H9 (cell line): ENCODE measurements around the gene EGLN3. TPM values are rescaled to one million over a fixed set of nuclear protein-coding genes. Genes with fewer than 3 reads are reported as not detected.

Experiments
- DNase-seq: peaks from one replicate; pipeline ENCODE4 v3.0.0-alpha.2; 2017
- H2AFZ ChIP-seq: one replicate; pipeline ENCODE4 v1.6.1; 2013; ENCODE audit warnings: mild to moderate bottlenecking, low read length, control low read depth, moderate library complexity
- H2AK5ac ChIP-seq: 2 replicates; pipeline ENCODE4 v1.6.1; 2013; ENCODE audit warnings: low read length, control low read depth, mixed read lengths; ENCODE audit not compliant: insufficient read length
- H2BK120ac ChIP-seq: one replicate; pipeline ENCODE4 v1.6.1; 2013; ENCODE audit warnings: low read depth, mild to moderate bottlenecking, low read length, control low read depth, inconsistent platforms; ENCODE audit not compliant: poor library complexity, severe bottlenecking
- H2BK12ac ChIP-seq: 2 replicates; pipeline ENCODE4 v1.6.1; 2013; ENCODE audit warnings: low read length, control low read depth, mixed read lengths, low read depth; ENCODE audit not compliant: insufficient read length
- H2BK15ac ChIP-seq: 2 replicates; pipeline ENCODE4 v1.6.1; 2013; ENCODE audit warnings: low read depth, low read length, control low read depth
- H2BK20ac ChIP-seq: one replicate; pipeline ENCODE4 v1.6.1; 2013; ENCODE audit warnings: low read depth, mild to moderate bottlenecking, low read length, control low read depth, inconsistent platforms; ENCODE audit not compliant: poor library complexity, severe bottlenecking
- H2BK5ac ChIP-seq: 2 replicates; pipeline ENCODE4 v1.6.1; 2013; ENCODE audit warnings: low read length, control low read depth, mixed read lengths; ENCODE audit not compliant: insufficient read length
- H3K14ac ChIP-seq: 2 replicates; pipeline ENCODE4 v1.6.1; 2013; ENCODE audit warnings: low read length, control low read depth; ENCODE audit not compliant: insufficient read depth
- H3K18ac ChIP-seq: 2 replicates; pipeline ENCODE4 v1.6.1; 2013; ENCODE audit warnings: low read depth, mild to moderate bottlenecking, mixed read lengths, low read length, control low read depth; ENCODE audit not compliant: insufficient read length
- H3K23ac ChIP-seq: 2 replicates; pipeline ENCODE4 v1.6.1; 2013; ENCODE audit warnings: low read length, control low read depth, mixed read lengths, low read depth; ENCODE audit not compliant: insufficient read length
- H3K23me2 ChIP-seq: 2 replicates; pipeline ENCODE4 v1.6.1; 2013; ENCODE audit warnings: low read depth, mild to moderate bottlenecking, mixed read lengths, low read length, control low read depth; ENCODE audit not compliant: insufficient read length, poor library complexity, severe bottlenecking
- H3K27ac ChIP-seq: 2 replicates; pipeline ENCODE4 v1.5.1; 2013; ENCODE audit warnings: low read length, control low read depth, mixed read lengths, low read depth; ENCODE audit not compliant: insufficient read length
- H3K27me3 ChIP-seq: 2 replicates; pipeline ENCODE4 v1.6.1; 2013; ENCODE audit warnings: low read length, control low read depth, inconsistent platforms; ENCODE audit not compliant: insufficient read depth
- H3K4ac ChIP-seq: 2 replicates; pipeline ENCODE4 v1.6.1; 2013; ENCODE audit warnings: low read depth, mild to moderate bottlenecking, control low read depth, inconsistent platforms, low read length, moderate library complexity
- H3K4me1 ChIP-seq: 2 replicates; pipeline ENCODE4 v1.6.1; 2013; ENCODE audit warnings: low read length, control low read depth, inconsistent platforms; ENCODE audit not compliant: insufficient read depth
- H3K4me2 ChIP-seq: 2 replicates; pipeline ENCODE4 v1.6.1; 2013; ENCODE audit warnings: low read length, control low read depth, mixed read lengths; ENCODE audit not compliant: insufficient read length, insufficient read depth
- H3K56ac ChIP-seq: 2 replicates; pipeline ENCODE4 v1.6.1; 2013; ENCODE audit warnings: low read depth, mild to moderate bottlenecking, mixed read lengths, low read length, control low read depth; ENCODE audit not compliant: insufficient read length
- H3K79me1 ChIP-seq: 2 replicates; pipeline ENCODE4 v1.6.1; 2013; ENCODE audit warnings: low read depth, mild to moderate bottlenecking, moderate library complexity, low read length, control low read depth, inconsistent platforms; ENCODE audit not compliant: insufficient read depth, poor library complexity, severe bottlenecking
- H3K79me2 ChIP-seq: 2 replicates; pipeline ENCODE4 v1.6.1; 2013; ENCODE audit warnings: low read length, control low read depth, inconsistent platforms; ENCODE audit not compliant: insufficient read depth
- H3K9ac ChIP-seq: 2 replicates; pipeline ENCODE4 v1.6.1; 2013; ENCODE audit warnings: low read length, control low read depth, mixed read lengths; ENCODE audit not compliant: insufficient read length; ENCODE audit errors: extremely low read depth
- H3K9me3 ChIP-seq: one replicate; pipeline ENCODE4 v1.6.1; 2013; ENCODE audit warnings: low read depth, low read length, inconsistent platforms; ENCODE audit not compliant: control insufficient read depth
- H3T11ph ChIP-seq: one replicate; pipeline ENCODE4 v1.6.1; 2013; ENCODE audit warnings: mild to moderate bottlenecking, low read length, control low read depth, inconsistent platforms
- H4K20me1 ChIP-seq: one replicate; pipeline ENCODE4 v1.6.1; 2013; ENCODE audit not compliant: control insufficient read depth, insufficient read length, insufficient read depth
- H4K5ac ChIP-seq: 2 replicates; pipeline ENCODE4 v1.6.1; 2013; ENCODE audit warnings: low read depth, mild to moderate bottlenecking, mixed read lengths, low read length, control low read depth; ENCODE audit not compliant: insufficient read length
- H4K8ac ChIP-seq: replicated peaks from 2 replicates; pipeline ENCODE4 v1.6.1; 2013; ENCODE audit warnings: low read length, control low read depth, mixed read lengths, low read depth; ENCODE audit not compliant: insufficient read length
- H4K91ac ChIP-seq: 2 replicates; pipeline ENCODE4 v1.6.1; 2013; ENCODE audit warnings: low read depth, mild to moderate bottlenecking, moderate library complexity, mixed read lengths, low read length, control low read depth; ENCODE audit not compliant: insufficient read length
- H3K27ac Mint-ChIP-seq, 3 experiments: 2 replicates in 2 of 3; 3 replicates in 1 of 3; pipeline ENCODE4 v1.8.0; 2020 to 2021; ENCODE audit warnings: mixed read lengths in 3 of 3, mild to moderate bottlenecking in 1 of 3, moderate library complexity in 1 of 3
- H3K27me3 Mint-ChIP-seq: 2 replicates; pipeline ENCODE4 v1.8.0; 2021; ENCODE audit warnings: low read depth, mild to moderate bottlenecking, moderate library complexity, mixed read lengths
- H3K36me3 Mint-ChIP-seq, 3 experiments: 2 replicates in 2 of 3; 3 replicates in 1 of 3; pipeline ENCODE4 v1.8.0; 2020 to 2021; ENCODE audit warnings: low read depth in 3 of 3, mixed read lengths in 3 of 3; ENCODE audit not compliant: insufficient read depth in 1 of 3
- H3K4me1 Mint-ChIP-seq, 2 experiments: 2 replicates each; pipeline ENCODE4 v1.8.0; 2020; ENCODE audit warnings: mixed read lengths in 2 of 2
- H3K4me3 Mint-ChIP-seq, 2 experiments: 2 replicates in 1 of 2; 3 replicates in 1 of 2; pipeline ENCODE4 v1.8.0; 2020 to 2021; ENCODE audit warnings: mild to moderate bottlenecking in 2 of 2, mixed read lengths in 2 of 2, moderate library complexity in 1 of 2
- H3K9me3 Mint-ChIP-seq, 2 experiments: 2 replicates in 1 of 2; 3 replicates in 1 of 2; pipeline ENCODE4 v1.8.0; 2020; ENCODE audit warnings: mild to moderate bottlenecking in 2 of 2, mixed read lengths in 2 of 2, moderate library complexity in 1 of 2
- total RNA-seq: library from RNA; stranded (reverse); gene quantifications from 2 replicates; pipeline ENCODE4 v1.2.1, GENCODE V29; 2021
- TF ChIP-seq, protein P1 (sequence below): fragments of 200-600 bp; sonication (generic); conservative IDR thresholded peaks from 3 replicates; pipeline ENCODE4 v1.8.0; 2021; ENCODE audit warnings: antibody characterized with exemption, mild to moderate bottlenecking

EGLN3 gene
- total RNA-seq, 1 experiment from 2014 or later: 19.8 TPM

- Histone ChIP-seq H4K20me1 (no peaks in the 10 kb centered on the region), H3K23me2 (no peaks in the 10 kb centered on the region), H2AFZ (no peak overlapping the region), H3K18ac (no peak overlapping the region), H4K91ac (no peak overlapping the region), H3K79me1 (no peaks in the 10 kb centered on the region), H3K4ac (no peak overlapping the region), H2BK12ac (no peak overlapping the region), H4K8ac (no peak overlapping the region), H4K5ac (no peak overlapping the region), H3K14ac (no peak overlapping the region), H3K27me3 (no peaks in the 10 kb centered on the region), H2BK15ac (no peak overlapping the region), H3K79me2 (no peaks in the 10 kb centered on the region), H3K23ac (no peak overlapping the region), H3K27ac (no peak overlapping the region), H3K4me1 (peaks cover 5% of the 10 kb centered on the region; the same call in 1 of the 2 replicates), H2AK5ac (no peak overlapping the region), H3K9me3 (no peaks in the 10 kb centered on the region), H2BK120ac (no peak overlapping the region), H3K56ac (no peak overlapping the region), H2BK20ac (no peak overlapping the region), H3T11ph (no peak overlapping the region), H3K4me2 (no peak overlapping the region), H2BK5ac (no peak overlapping the region), H3K9ac (no peak overlapping the region)
- H3K4me1 Mint-ChIP-seq: peaks cover 26 to 30% of the 10 kb centered on the region in 2 experiments
- no peak overlapping the region for H3K4me3 Mint-ChIP-seq
- no peaks in the 10 kb centered on the region for H3K27me3 Mint-ChIP-seq
- H3K9me3 Mint-ChIP-seq: no peaks in the 10 kb centered on the region
- TF ChIP-seq, protein P1, sequence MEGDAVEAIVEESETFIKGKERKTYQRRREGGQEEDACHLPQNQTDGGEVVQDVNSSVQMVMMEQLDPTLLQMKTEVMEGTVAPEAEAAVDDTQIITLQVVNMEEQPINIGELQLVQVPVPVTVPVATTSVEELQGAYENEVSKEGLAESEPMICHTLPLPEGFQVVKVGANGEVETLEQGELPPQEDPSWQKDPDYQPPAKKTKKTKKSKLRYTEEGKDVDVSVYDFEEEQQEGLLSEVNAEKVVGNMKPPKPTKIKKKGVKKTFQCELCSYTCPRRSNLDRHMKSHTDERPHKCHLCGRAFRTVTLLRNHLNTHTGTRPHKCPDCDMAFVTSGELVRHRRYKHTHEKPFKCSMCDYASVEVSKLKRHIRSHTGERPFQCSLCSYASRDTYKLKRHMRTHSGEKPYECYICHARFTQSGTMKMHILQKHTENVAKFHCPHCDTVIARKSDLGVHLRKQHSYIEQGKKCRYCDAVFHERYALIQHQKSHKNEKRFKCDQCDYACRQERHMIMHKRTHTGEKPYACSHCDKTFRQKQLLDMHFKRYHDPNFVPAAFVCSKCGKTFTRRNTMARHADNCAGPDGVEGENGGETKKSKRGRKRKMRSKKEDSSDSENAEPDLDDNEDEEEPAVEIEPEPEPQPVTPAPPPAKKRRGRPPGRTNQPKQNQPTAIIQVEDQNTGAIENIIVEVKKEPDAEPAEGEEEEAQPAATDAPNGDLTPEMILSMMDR: no peak
- no peak overlapping the region; a peak in 1 of 7 replicates for H3K27ac Mint-ChIP-seq
- DNase-seq: no peak
- peaks cover 27 to 71% (median 57%) of the 10 kb centered on the region in 3 experiments for H3K36me3 Mint-ChIP-seq
These were observed 24.9 kb downstream of the EGLN3 start for GRCh38 chr14:33925946-33926345.
